HG03025 (cell line): ENCODE measurements around the gene ABCC10.
"Not testable (repeated sequence)": the region's sequence is repeated elsewhere in the genome, so short reads cannot be mapped to it uniquely, and the experiment has no call there.

Experiments
- ATAC-seq: cut with Tn5 transposase; IDR thresholded peaks from one replicate; pipeline ENCODE4 v1.9.1; 2021; ENCODE audit warnings: mild to moderate bottlenecking, moderate library complexity; ENCODE audit not compliant: unreplicated experiment, low FRiP score

The ABCC10 gene, protein sequence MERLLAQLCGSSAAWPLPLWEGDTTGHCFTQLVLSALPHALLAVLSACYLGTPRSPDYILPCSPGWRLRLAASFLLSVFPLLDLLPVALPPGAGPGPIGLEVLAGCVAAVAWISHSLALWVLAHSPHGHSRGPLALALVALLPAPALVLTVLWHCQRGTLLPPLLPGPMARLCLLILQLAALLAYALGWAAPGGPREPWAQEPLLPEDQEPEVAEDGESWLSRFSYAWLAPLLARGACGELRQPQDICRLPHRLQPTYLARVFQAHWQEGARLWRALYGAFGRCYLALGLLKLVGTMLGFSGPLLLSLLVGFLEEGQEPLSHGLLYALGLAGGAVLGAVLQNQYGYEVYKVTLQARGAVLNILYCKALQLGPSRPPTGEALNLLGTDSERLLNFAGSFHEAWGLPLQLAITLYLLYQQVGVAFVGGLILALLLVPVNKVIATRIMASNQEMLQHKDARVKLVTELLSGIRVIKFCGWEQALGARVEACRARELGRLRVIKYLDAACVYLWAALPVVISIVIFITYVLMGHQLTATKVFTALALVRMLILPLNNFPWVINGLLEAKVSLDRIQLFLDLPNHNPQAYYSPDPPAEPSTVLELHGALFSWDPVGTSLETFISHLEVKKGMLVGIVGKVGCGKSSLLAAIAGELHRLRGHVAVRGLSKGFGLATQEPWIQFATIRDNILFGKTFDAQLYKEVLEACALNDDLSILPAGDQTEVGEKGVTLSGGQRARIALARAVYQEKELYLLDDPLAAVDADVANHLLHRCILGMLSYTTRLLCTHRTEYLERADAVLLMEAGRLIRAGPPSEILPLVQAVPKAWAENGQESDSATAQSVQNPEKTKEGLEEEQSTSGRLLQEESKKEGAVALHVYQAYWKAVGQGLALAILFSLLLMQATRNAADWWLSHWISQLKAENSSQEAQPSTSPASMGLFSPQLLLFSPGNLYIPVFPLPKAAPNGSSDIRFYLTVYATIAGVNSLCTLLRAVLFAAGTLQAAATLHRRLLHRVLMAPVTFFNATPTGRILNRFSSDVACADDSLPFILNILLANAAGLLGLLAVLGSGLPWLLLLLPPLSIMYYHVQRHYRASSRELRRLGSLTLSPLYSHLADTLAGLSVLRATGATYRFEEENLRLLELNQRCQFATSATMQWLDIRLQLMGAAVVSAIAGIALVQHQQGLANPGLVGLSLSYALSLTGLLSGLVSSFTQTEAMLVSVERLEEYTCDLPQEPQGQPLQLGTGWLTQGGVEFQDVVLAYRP (N-terminal part only)

GRCh38 chr6:43427406-43428111 is at the start of gene ABCC10:
TSS of gene ABCC10 (plus strand) at chr6:43427541. CDS start at chr6:43427979, 438 bp downstream.
- peak; percentile 88 for ATAC-seq

DNA sequence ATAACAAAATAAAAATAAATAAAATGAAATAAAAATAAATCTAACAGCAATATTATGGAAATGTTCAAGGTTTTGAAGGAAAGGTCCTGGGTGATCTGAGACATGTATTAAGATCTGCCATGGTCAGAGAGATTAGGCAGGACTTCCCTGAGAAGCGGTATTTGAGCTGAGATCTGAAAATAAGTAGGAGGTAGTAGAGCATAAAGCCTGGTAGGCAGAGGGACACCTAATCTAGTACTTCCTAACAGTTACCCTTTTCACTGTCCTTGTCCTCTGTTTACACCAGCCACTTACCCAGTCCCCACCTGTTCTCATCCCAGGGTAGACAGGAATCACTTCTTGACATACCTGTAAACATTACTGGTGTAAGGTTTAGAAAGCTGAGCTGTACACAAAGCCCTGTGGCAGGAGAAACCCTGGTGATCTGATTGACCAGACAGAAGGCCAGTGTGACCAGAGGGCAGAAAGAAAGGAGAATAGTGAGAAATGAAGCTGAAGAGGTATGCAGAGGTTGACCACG is 49.6 kb upstream of the ABCC10 start:
- ATAC-seq: no peak

DNA sequence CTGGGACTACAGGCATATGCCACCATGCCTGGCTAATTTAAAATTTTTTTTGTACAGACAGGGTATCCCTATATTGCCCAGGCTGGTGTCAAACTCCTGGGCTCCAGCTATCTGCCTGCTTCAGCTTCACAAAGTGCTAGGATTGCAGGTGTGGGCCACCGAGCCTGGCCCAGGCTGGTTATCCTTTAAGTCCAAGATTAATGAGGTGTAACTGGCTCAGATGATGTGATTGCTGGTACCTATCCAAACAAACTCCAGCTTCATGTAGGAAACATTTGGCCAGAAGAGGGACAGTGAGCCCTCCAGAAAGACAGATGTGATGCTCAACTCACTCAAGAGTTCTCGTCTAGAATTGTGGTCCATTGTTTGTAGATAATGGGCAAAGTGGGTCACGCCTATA is 48.7 kb upstream of the ABCC10 start:
- ATAC-seq: no peak

GRCh38 chr6:43380858-43381257 is 46.5 kb upstream of the ABCC10 start:
- ATAC-seq: not testable (repeated sequence)

- ATAC-seq: no peak
Observed at GRCh38 chr6:43383021-43383667, 44.2 kb upstream of the ABCC10 start.

- no peak for ATAC-seq
Observed at GRCh38 chr6:43386492-43386891, 40.8 kb upstream of the ABCC10 start.

- ATAC-seq: no peak
Observed at GRCh38 chr6:43389730-43390295, 37.5 kb upstream of the ABCC10 start.

- not testable (repeated sequence) for ATAC-seq
Observed at GRCh38 chr6:43390753-43391439, 36.4 kb upstream of the ABCC10 start.

GRCh38 chr6:43391440-43392031 is 35.8 kb upstream of the ABCC10 start:
- ATAC-seq: no peak

- not testable (repeated sequence) for ATAC-seq
Observed at GRCh38 chr6:43393133-43393532, 34.2 kb upstream of the ABCC10 start.

- ATAC-seq: no peak
Observed at GRCh38 chr6:43393602-43394001, 33.7 kb upstream of the ABCC10 start.

- ATAC-seq: no peak
Observed at GRCh38 chr6:43394982-43395381, 32.4 kb upstream of the ABCC10 start.

DNA sequence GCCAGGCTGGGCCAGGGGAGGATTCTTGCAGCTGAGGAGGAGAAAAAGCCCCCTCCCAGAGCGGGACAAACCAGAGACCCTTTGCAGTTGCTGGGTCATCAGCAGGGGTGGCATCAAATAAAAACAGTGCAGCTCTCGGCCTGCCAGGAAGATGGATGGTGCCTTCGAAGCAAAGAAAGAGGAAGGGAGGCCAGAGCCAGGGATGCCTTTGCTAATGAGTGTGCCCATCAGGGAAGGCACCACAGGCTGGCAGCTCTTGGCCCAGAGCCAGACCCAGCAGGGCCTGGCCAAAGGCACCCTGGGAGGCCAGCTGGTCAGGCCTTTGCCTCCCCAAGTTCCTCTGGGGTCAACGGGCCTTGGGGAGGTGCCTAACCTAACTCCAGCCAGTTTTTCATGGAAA is 31.6 kb upstream of the ABCC10 start:
- no peak for ATAC-seq

- ATAC-seq: no peak
Observed at GRCh38 chr6:43396408-43397149, 30.8 kb upstream of the ABCC10 start.

DNA sequence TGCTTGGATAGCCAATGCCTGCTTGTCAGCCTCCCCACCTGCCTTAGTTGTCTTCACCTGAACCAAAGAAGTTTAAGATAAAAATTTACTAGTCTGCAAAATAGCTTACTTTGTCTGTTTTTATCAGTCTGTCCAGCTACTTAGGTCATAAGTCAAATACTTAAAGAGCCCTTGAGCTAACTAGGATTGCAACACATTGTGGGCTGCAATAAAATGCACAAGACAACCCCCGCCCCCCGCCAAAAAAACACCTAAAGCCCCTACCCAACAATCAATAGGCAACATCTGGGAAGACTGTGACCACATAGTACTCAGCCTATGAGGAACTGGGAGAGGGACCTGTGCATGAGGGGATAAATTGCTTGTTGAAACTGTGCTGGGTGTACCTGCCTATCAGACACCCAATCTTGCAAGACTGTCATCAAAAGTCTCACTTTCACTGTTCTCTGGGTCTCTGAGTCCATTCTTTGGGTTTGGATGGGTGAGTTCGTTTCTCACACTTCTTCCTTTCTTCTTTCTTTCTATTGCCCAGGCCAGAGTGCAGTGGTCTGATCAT is 27.3 kb upstream of the ABCC10 start:
- ATAC-seq: no peak

GRCh38 chr6:43401730-43402129 is 25.6 kb upstream of the ABCC10 start:
- no peak for ATAC-seq

- no peak for ATAC-seq
Observed at GRCh38 chr6:43402820-43403219, 24.5 kb upstream of the ABCC10 start.
